HG02623 (cell line): ENCODE data around the gene PPFIA3.
"Not testable (repeated sequence)": the region's sequence is repeated elsewhere in the genome, so short reads cannot be mapped to it uniquely, and the experiment has no call there.

Experiments used
- ATAC-seq: cut with Tn5 transposase; IDR thresholded peaks from one replicate; pipeline ENCODE4 v1.9.1; 2021; ENCODE audit warnings: moderate library complexity; ENCODE audit not compliant: unreplicated experiment

The PPFIA3 gene

DNA sequence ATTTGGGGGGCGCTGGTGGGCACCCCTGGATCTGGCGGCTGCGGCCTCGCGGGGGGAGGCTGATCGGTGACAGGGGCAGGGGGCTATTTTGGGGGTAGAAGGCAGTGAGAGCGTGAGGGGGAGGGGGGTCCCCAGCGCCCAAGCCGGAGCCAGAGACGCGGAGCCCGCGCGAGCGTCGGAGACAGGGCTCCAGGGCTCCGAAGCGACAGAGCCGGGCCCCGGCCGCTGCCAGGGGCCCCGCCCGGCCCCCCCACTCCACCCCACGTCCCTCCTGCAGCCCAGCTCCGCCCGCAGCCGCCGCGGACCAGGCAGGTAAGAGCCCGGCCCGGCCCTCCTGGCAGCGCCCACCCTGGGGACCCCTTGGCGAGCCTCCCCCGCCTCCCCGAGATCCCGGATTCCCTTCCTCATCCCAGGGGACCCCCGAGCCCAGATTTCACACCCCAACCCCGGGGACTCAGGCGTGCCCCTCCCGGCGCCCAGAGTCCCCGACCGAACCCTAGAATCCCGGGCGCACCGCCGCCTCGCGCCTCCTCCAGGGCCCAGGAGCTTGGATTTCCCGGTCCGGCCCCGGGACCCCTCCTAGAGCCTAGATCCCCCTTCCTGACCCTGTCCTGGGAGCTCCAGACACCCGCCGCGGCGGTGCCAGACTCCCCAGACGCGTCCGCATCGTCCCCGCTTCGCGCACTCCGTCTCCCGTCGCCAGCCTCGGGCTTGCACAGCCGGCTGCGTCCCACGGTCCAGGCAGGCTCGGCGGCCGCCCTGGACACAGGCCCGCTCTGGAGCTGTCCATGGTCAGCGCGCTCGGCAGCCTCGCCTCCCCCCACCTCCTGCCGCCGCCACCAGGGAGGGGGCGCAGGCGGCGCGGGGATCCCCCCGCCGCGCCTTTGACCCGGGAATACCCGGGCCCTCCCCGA lies at the start of gene PPFIA3:
TSS of gene PPFIA3 (plus strand) at position 134 of the 914 bp plus-strand sequence. CDS start 8,330 bp downstream, outside the sequence.
- ATAC-seq, result no peak

- ATAC-seq, result no peak
These were observed 48.9 kb upstream of the PPFIA3 start for GRCh38 chr19:49070416-49070815.

GRCh38 chr19:49071860-49072547 lies 47.3 kb upstream of the PPFIA3 start:
- no peak for ATAC-seq

GRCh38 chr19:49073514-49074378 lies 45.6 kb upstream of the PPFIA3 start:
- ATAC-seq, result no peak

DNA sequence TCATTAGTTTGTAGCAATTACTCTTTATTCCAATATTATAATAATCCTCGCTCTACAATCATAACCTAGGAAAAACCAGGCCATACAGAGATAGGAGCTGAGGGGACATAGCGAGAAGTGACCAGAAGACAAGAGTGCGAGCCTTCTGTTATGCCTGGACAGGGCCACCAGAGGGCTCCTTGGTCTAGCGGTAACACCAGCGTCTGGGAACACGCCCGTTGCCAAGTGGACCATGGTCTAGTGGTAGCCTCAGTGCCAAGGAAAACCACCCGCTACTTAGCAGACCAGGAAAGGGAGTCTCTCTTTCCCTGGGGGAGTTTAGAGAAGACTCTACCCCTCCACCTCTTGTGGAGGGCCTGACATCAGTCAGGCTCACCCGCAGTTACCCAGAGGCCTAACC lies 44.5 kb upstream of the PPFIA3 start:
- ATAC-seq, result not testable (repeated sequence)

GRCh38 chr19:49080392-49080791 lies 39.0 kb upstream of the PPFIA3 start:
- ATAC-seq, result no peak

- no peak for ATAC-seq
These were observed 38.1 kb upstream of the PPFIA3 start for GRCh38 chr19:49081273-49081672.

DNA sequence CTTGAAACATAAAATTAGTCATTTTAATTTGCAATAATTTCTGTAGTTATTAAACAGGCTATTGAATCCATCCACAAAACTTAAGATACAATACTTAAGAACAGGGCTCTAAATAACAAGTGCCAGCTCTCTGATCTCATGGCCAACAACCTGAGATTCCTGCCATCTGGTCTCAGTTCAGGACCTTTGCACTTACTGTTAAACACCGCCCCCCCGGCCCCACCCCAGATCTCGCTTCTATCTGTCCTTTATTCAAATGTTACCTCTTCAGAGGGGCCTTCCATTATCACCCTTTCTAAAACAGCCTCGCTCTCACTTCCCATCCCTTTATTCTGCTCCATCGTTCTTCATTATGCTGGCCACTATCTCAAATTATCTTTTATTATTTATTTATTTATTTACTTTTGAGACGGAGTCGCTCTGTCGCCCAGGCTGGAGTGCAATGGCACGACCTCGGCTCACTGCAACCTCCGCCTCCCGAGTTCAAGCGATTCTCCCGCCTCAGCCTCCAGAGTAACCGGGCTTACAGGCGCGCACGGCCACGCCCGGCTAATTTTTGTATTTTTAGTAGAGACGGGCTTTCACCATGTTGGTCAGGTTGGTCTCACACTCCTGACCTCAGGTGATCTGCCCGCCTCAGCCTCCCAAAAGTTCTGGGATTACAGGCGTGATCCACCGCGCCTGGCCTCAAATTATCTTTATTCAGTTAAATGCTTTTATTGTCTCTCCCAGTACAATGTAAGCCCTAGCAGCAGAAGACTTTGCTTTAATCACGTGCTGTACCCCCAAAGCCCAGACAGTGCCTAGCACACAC lies 34.9 kb upstream of the PPFIA3 start:
- no peak for ATAC-seq

DNA sequence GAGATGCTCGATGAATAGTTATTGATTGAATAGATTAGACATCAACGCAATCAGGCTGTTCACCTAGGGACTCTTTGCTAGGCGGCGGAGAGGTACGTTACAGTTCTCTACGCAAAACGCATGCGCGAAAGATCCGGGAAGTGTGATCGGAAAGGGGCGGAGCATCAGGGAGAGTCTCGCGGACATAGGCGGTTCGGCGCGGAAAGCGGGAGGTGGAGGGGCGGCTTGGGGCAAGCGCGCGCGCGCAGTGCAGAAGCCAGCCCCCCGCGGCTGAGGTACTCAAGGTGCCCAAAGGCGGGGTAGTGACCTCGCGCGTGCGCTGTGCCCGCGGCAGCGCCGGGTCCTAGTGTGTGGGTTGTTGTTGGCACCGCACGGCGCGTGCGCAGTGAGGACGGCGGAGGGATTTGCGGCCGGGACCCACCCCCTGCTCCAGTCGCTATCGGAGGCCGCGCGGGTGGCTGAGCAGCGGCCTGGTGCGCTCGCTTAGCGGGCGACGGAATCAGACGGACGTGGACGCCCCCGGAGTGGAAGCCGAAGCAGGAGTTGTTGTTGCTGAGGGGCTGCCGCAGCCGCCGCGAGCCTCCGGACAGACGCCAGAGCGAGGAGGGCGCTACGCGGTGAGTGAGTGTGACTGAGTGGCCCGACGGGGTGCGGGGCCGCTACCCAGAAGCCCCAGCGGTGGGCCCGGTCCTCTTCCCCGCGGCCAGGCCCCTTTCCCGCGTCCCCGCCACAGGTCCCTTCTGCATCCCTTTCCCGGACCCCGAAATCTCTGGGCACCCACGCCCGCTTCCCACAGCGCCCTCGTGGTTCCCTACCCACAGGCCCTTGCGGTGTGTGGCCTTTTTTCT lies 34.1 kb upstream of the PPFIA3 start, which contains the start of gene SNRNP70:
TSS of gene SNRNP70 (plus strand) at position 432 of the 848 bp plus-strand sequence. CDS start 964 bp downstream, outside the sequence.
- ATAC-seq, result peak; percentile 93

- no peak for ATAC-seq
These were observed 33.5 kb upstream of the PPFIA3 start for GRCh38 chr19:49085868-49086232.

DNA sequence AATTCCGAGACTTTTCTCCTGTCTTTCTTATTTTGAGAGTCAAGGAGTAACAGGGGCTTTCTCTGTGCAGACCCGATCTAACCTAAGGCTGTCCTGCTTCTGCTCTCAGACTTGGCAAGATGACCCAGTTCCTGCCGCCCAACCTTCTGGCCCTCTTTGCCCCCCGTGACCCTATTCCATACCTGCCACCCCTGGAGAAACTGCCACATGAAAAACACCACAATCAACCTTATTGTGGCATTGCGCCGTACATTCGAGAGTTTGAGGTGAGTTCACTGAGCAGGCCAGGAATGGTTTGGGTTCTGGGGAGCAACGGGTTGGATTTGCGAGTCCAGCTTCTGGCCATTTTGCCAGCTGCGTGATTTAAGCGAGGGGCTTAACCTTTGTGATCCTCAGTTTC lies 33.0 kb upstream of the PPFIA3 start:
- no peak for ATAC-seq

DNA sequence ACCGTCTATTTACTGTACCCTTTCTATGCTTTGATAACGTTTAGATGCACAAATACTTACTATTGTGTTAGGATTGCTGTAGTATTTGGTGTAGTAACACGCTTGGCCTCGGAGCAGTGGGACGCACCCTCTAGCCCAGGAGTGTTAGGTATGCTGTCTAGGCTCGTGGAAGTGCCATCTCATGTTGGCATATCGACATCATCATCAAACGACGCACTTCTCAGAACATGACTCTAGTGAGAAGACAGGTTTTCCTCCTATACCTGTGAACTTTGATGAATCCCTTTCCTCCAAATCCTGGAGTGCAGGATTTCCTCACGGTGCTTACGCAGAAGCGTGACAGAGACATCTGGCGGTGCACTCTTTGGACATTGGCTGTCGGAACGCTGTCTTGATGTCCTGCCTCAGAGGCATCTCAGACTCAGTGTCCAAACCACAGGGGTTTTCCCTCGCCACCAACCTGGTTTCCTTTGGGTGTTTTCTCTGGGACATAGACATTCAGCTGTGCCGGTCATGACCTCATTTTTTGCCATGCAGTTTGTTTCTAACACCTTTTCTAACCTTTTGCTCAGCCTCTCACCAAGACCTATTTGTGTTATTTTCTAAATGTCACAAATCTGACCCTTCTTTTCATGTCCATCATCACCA lies 27.8 kb upstream of the PPFIA3 start:
- ATAC-seq, result no peak

DNA sequence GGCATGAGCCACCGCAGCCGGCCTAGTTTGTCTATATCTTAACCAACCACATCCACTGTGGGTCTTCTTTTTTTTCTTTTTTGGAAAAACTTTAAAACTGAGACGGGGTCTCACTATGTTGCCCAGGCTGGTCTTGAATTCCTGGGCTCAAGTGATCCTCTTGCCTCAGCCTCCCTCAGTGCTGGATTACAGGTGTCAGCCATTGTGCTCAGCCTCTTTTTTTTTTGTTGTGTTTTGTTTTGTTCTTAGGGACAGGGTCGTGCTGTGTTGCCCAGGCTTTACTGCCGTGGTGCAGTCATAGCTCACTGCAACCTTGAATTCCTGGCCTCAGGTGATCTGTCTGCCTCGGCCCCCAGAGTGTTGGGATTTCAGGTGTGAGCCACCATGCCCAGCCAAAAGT lies 26.7 kb upstream of the PPFIA3 start:
- ATAC-seq, result no peak

- ATAC-seq, result no peak
These were observed 24.6 kb upstream of the PPFIA3 start for GRCh38 chr19:49094505-49095482.

DNA sequence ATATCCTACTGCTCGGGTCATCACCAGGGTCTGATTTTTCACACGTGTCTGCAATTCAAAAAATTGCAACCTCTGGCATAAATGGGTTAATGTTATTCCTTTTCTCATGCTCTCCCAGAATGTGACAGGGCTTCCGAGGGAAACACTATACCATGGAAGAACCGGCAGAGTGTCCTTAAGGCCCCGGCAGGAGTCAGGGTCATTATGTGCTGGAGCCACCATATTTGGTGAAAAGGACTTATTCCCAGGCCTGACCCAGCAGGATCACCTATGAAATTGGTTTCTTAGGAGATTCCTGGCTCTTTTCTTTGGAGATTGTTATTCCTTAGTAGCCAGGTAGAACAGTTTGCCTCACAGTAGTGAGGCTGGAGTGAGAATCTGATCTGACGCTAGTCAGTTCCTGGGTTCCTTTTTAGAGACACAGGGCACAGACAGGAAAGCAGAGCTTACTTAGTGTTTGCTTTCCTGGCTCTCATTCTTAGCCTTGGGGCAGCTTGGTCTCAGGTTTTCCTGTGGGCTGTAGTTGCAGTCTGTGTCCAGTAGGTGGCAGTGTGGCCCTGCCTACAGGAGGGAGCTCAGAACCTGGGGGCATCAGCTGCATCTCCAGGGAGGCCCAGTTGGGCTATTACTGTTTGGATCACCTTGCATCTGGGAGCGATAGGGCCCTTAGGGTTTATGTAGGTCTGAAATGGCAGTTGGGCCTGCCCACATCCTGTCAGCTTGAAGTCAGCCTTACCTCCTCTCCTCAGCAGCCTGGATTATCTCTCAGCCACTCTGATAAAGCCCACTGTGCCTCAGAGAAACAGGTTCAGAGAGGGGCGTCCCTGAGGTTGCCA lies 21.7 kb upstream of the PPFIA3 start:
- no peak for ATAC-seq

DNA sequence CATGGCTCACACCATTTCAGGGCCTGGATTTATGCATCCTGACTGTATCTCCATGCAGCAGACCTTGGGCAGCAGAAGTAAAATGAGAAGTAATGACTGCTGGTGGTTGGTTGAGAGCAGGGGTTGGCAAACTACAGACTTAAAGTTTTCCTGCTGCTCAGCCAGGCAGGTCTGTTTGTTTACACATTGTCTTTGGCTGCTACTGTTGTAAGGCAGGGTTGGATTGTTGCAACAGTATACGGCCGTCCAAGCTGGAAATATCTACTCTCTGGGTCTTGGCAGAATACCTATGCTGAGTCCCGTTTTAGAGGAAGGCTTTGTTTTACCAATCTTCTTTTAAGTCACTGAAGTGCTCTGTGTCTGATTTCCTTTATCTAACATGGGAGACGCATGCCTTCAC lies 20.5 kb upstream of the PPFIA3 start:
- ATAC-seq, result no peak

GRCh38 chr19:49101160-49101559 lies 18.2 kb upstream of the PPFIA3 start:
- ATAC-seq, result no peak
